DMS53 treated with DMSO at 0.1 percent for 48 hours (cell line): ENCODE measurements around the gene TMEM95.

ENCODE experiments used
- DNase-seq: peaks from one replicate; lab custom pipeline; 2025; ENCODE audit not compliant: unreplicated experiment; lab: John Stamatoyannopoulos, UW

Gene TMEM95

GRCh38 chr17:7355053-7355452 is at the start of gene TMEM95:
Gene TMEM95, plus strand, starts transcription at chr17:7355156. Its CDS starts 49 bp downstream, at chr17:7355205.
- DNase-seq, result no peak

- peak; percentile 100 for DNase-seq
Observed at GRCh38 chr17:7306911-7307685, 47.9 kb upstream of the TMEM95 start, which contains the start of gene EIF5A. Gene EIF5A, plus strand, starts transcription at chr17:7307628. Its CDS starts 2,008 bp downstream, at chr17:7309636.

- no peak for DNase-seq
Observed at GRCh38 chr17:7307686-7308624, 47.0 kb upstream of the TMEM95 start.

- peak; percentile 69 for DNase-seq
Observed at GRCh38 chr17:7308625-7309433, 46.1 kb upstream of the TMEM95 start.

- DNase-seq, result no peak
Observed at GRCh38 chr17:7309628-7310027, 45.3 kb upstream of the TMEM95 start.

- no peak for DNase-seq
Observed at GRCh38 chr17:7311110-7311705, 43.7 kb upstream of the TMEM95 start.

GRCh38 chr17:7312432-7313087 is 42.4 kb upstream of the TMEM95 start:
- DNase-seq, result no peak

- no peak for DNase-seq
Observed at GRCh38 chr17:7313088-7313889, 41.7 kb upstream of the TMEM95 start.

GRCh38 chr17:7313890-7314718 is 40.9 kb upstream of the TMEM95 start:
- DNase-seq, result no peak

- peak; percentile 84 for DNase-seq
Observed at GRCh38 chr17:7314719-7315569, 40.0 kb upstream of the TMEM95 start, which contains the start of gene GPS2. Gene GPS2, minus strand, starts transcription at chr17:7315360. Its CDS starts 308 bp downstream, at chr17:7315052.

- peak; percentile 29 for DNase-seq
Observed at GRCh38 chr17:7315570-7316235, 39.3 kb upstream of the TMEM95 start.

- no peak for DNase-seq
Observed at GRCh38 chr17:7317161-7317803, 37.7 kb upstream of the TMEM95 start.

- DNase-seq, result no peak
Observed at GRCh38 chr17:7318121-7318860, 36.7 kb upstream of the TMEM95 start.

GRCh38 chr17:7321466-7321865 is 33.5 kb upstream of the TMEM95 start:
- DNase-seq, result no peak

- no peak for DNase-seq
Observed at GRCh38 chr17:7322520-7323194, 32.3 kb upstream of the TMEM95 start.
